Epithelial cell of esophagus (primary cell): ENCODE measurements around the gene IKBKG.
"Not testable (repeated sequence)": the region's sequence is repeated elsewhere in the genome, so short reads cannot be mapped to it uniquely, and the experiment has no call there.

Experiments
- DNase-seq: peaks from one replicate; pipeline ENCODE4 v3.0.0; 2010; ENCODE audit warnings: low read depth
- H3K4me3 ChIP-seq: 2 replicates; pipeline ENCODE4 v1.5.1; 2011; ENCODE audit warnings: mild to moderate bottlenecking, low read length, control low read depth
- TF ChIP-seq, protein P1 (sequence below): IDR thresholded peaks from 2 replicates; pipeline ENCODE4 v1.5.1; 2011; ENCODE audit warnings: low read depth, mild to moderate bottlenecking, low read length, control low read depth, inconsistent platforms; ENCODE audit not compliant: insufficient read depth; ENCODE audit errors: missing control alignments

IKBKG gene

DNA sequence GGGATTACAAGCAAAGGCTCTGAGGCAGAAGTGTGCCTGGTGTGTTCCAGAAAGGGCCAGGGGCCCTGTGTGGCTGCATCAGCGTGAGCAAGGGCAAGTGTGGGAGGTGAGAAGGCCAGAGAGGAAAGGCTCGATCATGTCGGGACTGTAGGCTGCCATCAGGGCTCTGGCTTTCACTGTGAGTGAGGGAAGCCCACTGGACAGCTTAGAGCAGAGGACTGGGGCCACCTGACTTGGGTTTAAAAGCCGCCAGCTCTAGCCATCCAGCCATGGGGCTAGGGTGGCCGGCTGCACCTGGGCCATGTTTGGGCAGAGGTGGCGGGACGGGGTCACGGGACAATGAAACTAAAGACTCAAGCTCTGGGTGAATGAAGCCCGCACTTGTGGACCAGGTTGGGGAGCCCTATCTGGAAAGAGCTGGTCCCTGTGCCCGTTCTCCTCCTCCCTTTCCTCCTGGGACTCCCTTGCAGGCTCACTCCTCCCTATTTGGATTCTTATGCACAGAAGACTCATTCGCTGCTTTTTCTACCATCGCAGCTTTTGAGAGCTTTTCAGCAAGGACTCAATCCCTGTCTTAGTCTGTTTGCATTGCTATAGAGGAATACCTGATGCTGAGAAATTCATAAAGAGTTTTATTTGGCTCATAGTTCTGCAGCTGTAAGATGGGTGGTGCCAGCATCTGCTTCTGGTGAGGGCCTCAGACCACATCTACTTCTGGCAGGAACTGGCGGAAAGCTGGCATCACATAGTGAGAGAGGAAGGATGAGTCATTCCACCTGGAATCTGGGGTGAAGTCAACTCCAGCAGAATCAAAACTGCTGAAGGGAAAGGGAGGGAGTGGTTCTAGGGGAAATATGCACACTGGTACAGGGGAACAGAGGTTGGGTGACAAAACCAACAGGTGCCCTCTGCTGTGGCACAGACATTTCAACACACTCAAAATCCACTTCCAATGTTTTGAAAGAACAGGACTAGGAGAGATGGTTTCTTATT, 56.3 kb downstream of the IKBKG start:
- TF ChIP-seq, protein P1, sequence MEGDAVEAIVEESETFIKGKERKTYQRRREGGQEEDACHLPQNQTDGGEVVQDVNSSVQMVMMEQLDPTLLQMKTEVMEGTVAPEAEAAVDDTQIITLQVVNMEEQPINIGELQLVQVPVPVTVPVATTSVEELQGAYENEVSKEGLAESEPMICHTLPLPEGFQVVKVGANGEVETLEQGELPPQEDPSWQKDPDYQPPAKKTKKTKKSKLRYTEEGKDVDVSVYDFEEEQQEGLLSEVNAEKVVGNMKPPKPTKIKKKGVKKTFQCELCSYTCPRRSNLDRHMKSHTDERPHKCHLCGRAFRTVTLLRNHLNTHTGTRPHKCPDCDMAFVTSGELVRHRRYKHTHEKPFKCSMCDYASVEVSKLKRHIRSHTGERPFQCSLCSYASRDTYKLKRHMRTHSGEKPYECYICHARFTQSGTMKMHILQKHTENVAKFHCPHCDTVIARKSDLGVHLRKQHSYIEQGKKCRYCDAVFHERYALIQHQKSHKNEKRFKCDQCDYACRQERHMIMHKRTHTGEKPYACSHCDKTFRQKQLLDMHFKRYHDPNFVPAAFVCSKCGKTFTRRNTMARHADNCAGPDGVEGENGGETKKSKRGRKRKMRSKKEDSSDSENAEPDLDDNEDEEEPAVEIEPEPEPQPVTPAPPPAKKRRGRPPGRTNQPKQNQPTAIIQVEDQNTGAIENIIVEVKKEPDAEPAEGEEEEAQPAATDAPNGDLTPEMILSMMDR, result no peak
- peak; percentile 79 for DNase-seq
- no peak overlapping the region for H3K4me3 ChIP-seq

DNA sequence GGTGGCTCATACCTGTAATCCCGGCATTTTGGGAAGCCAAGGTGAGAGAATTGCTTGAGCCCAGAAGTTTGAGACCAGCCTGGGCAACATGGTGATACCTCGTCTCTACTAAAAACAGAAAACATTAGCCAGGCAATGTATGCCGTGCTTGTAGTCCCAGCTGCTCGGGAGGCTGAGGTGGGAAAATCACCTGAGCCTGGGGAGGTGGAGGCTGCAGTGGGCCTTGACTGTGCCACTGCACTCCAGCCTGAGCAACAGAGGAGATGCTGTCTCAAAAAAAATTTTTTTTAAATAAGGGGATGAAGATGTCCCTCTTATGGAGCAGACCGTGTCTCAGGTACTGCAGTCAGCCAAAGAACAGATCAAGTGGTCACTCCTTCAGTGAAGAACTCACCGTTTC, 58.1 kb downstream of the IKBKG start:
- TF ChIP-seq, protein P1, result no peak
- no peak overlapping the region for H3K4me3 ChIP-seq
- no peak for DNase-seq

DNA sequence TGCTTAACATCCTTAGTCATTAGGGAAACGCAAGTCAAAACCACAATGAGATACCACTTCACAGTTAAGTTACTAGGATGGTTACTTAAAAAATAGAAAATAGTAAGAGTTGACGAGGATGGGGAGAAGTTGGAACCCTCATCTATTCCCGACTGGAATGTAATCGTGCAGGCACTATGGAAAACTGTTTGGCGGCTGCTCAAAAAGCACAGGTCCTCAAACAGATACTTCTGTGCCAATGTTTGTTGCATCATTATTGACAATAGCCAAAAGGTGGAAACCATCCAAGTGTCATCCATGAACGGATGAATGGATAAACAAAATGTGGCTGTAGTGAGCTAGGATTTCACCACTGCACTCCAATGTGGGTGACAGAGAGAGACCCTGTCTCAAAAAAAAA, 60.0 kb downstream of the IKBKG start:
- DNase-seq, result no peak

DNA sequence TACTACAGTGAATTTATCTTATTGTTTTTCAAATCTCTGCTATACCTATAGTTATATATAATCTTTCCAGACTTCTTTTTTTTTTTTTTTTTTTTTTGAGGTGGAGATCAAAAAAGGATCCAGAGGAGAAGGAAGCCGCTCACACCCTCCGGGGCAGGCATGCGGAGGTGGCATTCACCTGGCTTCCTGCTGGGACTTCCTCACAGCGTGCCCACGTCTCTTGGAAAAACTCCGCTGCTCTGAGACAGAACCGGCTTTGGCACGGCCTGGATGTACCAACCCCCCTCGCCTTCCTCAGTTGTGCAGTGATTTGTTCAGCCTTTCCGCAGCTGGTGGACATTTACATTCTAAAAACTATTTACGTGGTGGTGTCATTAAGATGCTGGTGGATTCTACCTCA, 60.6 kb downstream of the IKBKG start:
- not testable (repeated sequence) for H3K4me3 ChIP-seq, DNase-seq

More for the DNA sequence above, 60.0 kb downstream of the IKBKG start:
- TF ChIP-seq, protein P1, result no peak
- H3K4me3 ChIP-seq, result no peak overlapping the region

DNA sequence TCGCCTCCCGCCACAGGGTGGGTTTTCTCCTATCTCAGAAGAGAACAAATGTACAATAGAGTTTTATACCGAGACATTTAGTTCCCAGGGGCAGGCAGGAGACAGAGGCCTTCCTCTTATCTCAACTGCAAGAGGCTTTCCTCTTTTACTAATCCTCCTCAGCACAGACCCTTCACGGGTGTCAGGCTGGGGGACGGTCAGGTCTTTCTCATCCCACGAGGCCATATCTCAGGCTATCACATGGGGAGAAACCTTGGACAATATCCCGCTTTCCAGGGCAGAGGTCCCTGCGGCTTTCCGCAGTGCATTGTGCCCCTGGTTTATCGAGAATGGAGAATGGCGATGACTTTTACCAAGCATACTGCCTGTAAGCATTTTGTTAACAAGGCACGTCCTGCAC, 61.4 kb downstream of the IKBKG start:
- not testable (repeated sequence) for H3K4me3 ChIP-seq, DNase-seq

DNA sequence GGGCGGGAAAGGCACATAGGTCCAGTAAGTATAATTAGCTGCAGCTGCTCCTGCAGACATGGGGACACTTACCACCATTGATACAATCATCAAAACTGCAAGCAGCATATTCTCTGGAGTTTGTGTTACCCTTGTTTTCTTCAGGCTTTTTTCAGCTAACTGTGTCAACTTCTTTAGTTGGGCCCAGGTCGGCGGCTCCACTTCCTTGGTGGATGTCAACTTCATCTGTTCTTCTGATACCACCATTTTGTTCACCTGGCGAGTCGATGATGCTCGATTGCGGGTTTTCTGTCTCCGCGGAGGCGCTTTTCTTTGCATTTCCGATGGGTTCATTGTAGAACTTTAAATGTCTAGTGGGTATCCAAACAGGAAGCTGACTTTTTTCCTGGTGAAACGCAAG, 63.7 kb downstream of the IKBKG start:
- H3K4me3 ChIP-seq, DNase-seq: not testable (repeated sequence)

DNA sequence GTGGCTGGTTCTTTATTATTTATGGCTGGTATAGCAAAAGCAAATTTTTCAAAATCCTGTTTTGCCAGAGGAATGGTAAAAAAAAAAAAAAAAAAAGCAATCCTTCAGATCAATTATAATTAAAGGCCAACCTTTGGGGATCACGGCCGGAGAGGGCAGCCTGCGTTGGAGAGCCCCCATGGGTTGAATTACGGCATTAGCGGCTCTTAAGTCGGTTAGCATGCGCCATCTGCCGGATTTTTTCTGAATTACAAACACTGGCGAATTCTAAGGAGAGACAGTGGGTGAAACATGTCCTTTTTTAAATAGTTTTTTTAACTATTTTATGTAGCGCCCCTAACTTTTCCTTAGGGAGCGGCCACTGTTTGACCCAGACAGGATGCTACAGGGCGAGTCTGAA, 66.2 kb downstream of the IKBKG start:
- not testable (repeated sequence) for DNase-seq, H3K4me3 ChIP-seq
